ENCODE measurements around the gene AMN1.

DNA sequence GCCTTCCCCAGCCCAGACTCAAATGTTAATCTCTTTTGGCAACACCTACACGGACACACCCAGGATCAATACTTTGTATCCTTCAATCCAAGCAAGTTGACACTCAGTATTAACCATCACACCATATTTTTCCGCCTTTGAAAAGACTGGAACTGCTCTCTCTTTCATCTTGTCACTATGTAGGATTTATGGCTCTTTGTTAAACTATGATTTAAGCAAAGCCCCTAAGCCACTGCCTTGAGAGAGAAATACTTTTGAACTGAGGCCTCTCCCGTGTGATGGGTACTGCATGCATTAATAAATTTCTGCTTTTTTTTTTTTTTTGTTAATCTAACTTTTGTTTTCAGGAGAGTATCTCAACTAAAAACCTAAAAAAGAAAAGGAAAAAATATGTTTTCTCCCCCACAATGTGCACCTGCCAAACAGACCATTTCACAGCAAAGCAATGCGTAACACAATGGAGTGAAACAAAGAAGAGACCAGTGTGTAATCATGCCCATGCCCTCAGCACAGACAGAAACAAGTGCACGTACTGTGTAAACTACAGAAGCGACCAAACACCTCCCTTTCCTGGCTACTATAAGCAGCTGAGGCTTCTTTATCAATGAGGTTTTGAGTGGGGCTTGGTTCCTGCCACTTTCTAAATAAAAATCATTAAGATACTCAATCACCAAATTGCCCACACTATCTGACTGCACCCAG lies 97.6 kb downstream of the AMN1 start:
- TF ChIP-seq POLR2A (IDR thresholded peaks at IDR 0.05), result no peak
- TF ChIP-seq, protein P1, sequence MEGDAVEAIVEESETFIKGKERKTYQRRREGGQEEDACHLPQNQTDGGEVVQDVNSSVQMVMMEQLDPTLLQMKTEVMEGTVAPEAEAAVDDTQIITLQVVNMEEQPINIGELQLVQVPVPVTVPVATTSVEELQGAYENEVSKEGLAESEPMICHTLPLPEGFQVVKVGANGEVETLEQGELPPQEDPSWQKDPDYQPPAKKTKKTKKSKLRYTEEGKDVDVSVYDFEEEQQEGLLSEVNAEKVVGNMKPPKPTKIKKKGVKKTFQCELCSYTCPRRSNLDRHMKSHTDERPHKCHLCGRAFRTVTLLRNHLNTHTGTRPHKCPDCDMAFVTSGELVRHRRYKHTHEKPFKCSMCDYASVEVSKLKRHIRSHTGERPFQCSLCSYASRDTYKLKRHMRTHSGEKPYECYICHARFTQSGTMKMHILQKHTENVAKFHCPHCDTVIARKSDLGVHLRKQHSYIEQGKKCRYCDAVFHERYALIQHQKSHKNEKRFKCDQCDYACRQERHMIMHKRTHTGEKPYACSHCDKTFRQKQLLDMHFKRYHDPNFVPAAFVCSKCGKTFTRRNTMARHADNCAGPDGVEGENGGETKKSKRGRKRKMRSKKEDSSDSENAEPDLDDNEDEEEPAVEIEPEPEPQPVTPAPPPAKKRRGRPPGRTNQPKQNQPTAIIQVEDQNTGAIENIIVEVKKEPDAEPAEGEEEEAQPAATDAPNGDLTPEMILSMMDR (IDR thresholded peaks at IDR 0.05), result no peak
